AG04449 (cell line): ENCODE results near the gene TFEC.

Source experiments
- CTCF ChIA-PET: fragments of 350-600 bp; formaldehyde crosslinking; extraction: SDS; loops from one replicate; lab custom pipeline; 2021; ENCODE audit warnings: antibody characterized with exemption; lab: Yijun Ruan, JAX
- POLR2A ChIA-PET: fragments of 400-600, 350-600 bp; formaldehyde crosslinking; extraction: SDS; loops from one replicate; lab custom pipeline; 2020; ENCODE audit warnings: antibody characterized with exemption, inconsistent platforms; lab: Yijun Ruan, JAX
- DNase-seq: peaks from one replicate; pipeline ENCODE4 v3.0.0-alpha.2; 2010; ENCODE audit warnings: low read depth, low spot score
- H3K4me3 ChIP-seq: 2 replicates; pipeline ENCODE4 v1.5.1; 2011; ENCODE audit warnings: low read depth, mild to moderate bottlenecking, control low read depth, low read length
- CTCF ChIP-seq: IDR thresholded peaks from one replicate; pipeline ENCODE4 v1.5.1; 2011; ENCODE audit warnings: mild to moderate bottlenecking, moderate library complexity, low read length, control low read depth, inconsistent platforms; ENCODE audit not compliant: insufficient read depth; ENCODE audit errors: missing control alignments

Gene TFEC

DNA sequence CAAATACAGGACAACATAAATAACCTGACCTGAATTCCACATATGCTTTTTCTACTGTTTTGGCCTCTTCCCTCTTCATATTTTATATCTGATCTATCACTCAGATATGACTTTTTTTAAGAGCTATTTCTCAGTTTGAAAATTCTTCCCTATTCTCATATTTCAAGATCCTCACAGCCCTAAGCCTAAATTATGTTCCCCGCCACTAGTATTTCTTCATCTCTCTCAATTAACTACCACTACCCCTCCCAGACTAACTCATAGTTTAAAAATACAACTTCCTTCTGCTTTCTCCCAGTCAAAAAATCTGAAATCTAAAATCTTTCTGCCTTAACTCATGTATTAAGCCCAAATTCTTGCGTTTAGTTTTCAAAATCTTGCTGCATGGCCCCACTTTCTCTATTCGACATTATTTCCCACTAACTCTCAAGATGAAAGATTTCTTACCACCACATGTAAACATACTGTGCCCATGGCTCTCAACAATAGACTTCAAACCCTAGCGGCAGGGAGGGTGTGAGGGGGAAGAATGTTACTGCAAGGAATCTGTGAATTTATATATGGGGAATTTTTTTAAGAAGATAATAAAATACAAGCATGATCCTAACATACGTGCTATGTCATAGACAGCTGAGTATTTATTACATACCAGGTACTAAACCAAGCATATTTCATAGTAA is 64.6 kb downstream of the TFEC start:
- H3K4me3 ChIP-seq: no peak overlapping the region
- POLR2A ChIA-PET: no interaction called here
- TF ChIP-seq CTCF: no peak
- no peak for DNase-seq
- CTCF ChIA-PET: no interaction called here

GRCh38 chr7:115965236-115965635 is 65.3 kb downstream of the TFEC start:
- ChIA-PET CTCF (no interaction called here), POLR2A (no interaction called here)
- H3K4me3 ChIP-seq: no peak overlapping the region
- DNase-seq: no peak
- TF ChIP-seq CTCF: no peak

GRCh38 chr7:115964799-115965198 is 65.8 kb downstream of the TFEC start:
- no peak for TF ChIP-seq CTCF
- CTCF ChIA-PET: no interaction called here
- POLR2A ChIA-PET: no interaction called here
- H3K4me3 ChIP-seq: no peak overlapping the region
- no peak for DNase-seq

DNA sequence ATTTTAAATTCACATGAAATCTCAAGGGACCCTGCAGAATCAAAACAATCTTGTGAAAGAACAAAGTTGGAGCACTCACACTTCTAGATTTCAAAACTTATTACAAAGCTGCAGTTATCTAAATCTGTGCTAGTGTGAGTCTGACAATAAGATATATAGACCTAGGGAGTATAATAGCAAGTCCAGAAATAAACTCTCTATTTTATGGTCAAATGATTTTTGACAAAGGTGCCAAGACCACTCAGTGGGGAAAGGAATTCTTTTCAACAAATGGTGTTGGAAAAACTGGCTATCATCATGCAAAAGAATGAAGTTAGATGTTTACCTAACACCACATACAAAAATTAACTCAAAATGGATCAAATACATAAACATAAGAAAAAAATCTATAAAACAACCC is 68.2 kb downstream of the TFEC start:
- no peak for TF ChIP-seq CTCF
- no peak for DNase-seq
- POLR2A ChIA-PET: no interaction called here
- no peak overlapping the region for H3K4me3 ChIP-seq
- CTCF ChIA-PET: no interaction called here

DNA sequence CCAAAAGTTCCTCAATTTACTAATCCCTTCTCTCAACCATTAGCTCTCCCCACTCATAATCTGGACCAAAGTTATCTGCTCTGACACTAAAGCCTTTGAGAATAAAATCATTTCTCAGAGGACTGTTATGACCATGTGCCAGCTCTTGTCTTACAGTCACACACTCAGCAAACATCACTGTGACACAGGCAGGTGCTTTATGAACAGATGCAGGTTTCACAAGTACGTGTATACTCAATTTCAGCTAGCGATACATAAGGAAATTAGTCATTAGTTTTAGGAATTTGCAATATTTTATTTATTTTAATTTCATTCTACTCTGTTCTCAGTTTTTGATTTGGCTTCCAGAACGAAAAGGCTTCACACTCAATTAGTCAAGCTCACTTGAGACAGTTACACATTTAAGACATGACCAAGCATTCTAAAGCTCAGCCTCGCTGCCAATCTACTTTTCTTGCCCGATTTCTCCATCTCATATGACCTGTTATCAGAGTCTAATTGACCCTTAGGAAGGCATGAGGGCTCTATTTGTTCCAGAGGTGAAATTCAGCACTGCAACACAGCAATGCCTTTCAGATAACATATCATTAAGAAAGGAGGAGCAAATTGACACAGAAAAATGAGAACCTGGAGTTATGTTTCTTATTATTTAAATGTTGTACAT is 76.8 kb downstream of the TFEC start:
- no peak for TF ChIP-seq CTCF
- H3K4me3 ChIP-seq: no peak overlapping the region
- ChIA-PET CTCF (no interaction called here), POLR2A (no interaction called here)
- no peak for DNase-seq

DNA sequence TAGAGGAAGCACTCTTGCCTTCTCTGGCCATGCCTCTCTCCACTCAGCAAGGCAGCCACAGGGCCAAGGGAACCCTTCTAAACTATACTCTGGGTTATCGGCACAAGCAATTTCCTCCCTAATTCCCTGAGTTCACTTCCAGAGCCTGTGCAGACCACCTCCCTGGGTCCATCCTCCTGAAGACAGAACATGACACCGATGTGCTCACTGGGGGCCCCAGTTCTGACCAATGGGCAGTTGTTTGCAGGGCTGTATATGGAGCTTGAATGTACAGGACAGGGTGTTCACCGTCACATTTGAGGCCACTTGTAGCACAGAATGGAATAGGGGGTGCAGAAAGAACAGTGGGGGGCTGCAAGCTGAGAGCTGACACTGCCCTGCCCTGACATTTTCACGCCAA is 77.7 kb downstream of the TFEC start:
- POLR2A ChIA-PET: no interaction called here

More for the DNA sequence above, 77.7 kb downstream of the TFEC start:
- no peak for TF ChIP-seq CTCF
- H3K4me3 ChIP-seq: no peak overlapping the region
- CTCF ChIA-PET: no interaction called here
- DNase-seq: no peak
